H1 (cell line): ENCODE measurements around the gene IFT43. TPM values are rescaled to one million over a fixed set of nuclear protein-coding genes. Genes with fewer than 3 reads are reported as not detected.

Source experiments
- CTCF ChIA-PET: fragments of 300-600 bp; sonication (Branson Sonifier 250); formaldehyde crosslinking; loops from one replicate; lab custom pipeline; 2021; ENCODE audit not compliant: partially characterized antibody; lab: Charles Lee
- POLR2A ChIA-PET: fragments of 300-600 bp; sonication (Branson Sonifier 250); formaldehyde crosslinking; loops from one replicate; lab custom pipeline; 2021; ENCODE audit warnings: inconsistent platforms; ENCODE audit not compliant: partially characterized antibody; lab: Charles Lee
- DNase-seq, 2 experiments: peaks; one replicate each; pipeline versions ENCODE4 v3.0.0 to v3.0.0-alpha.2; 2010 to 2022; ENCODE audit warnings: low spot score in 2 of 2, low read depth in 1 of 2, mixed read lengths in 1 of 2
- FAIRE-seq: peaks from 2 replicates; lab custom pipeline; 2011; peaks lifted over from hg19 to GRCh38; lab: Jason Lieb, UNC
- H2AFZ ChIP-seq: 2 replicates; pipeline ENCODE4 v1.8.1; 2012; ENCODE audit warnings: low read length, inconsistent platforms
- H2AK5ac ChIP-seq: 2 replicates; pipeline ENCODE4 v1.6.1; 2013; ENCODE audit warnings: low read depth, low read length
- H2BK120ac ChIP-seq: replicated peaks from 2 replicates; pipeline ENCODE3; 2013; ENCODE audit warnings: low read depth, low read length, inconsistent platforms
- H2BK12ac ChIP-seq: 2 replicates; pipeline ENCODE4 v1.6.1; 2013; ENCODE audit warnings: low read depth, low read length
- H2BK15ac ChIP-seq: 2 replicates; pipeline ENCODE4 v1.6.1; 2013; ENCODE audit warnings: low read length
- H2BK20ac ChIP-seq: 2 replicates; pipeline ENCODE4 v1.6.1; 2013; ENCODE audit warnings: low read length
- H2BK5ac ChIP-seq: 2 replicates; pipeline ENCODE4 v1.6.1; 2013; ENCODE audit warnings: low read depth, low read length
- H3K14ac ChIP-seq: 2 replicates; pipeline ENCODE4 v1.6.1; 2013; ENCODE audit warnings: inconsistent platforms; ENCODE audit not compliant: insufficient read length
- H3K18ac ChIP-seq: 2 replicates; pipeline ENCODE4 v1.6.1; 2013; ENCODE audit warnings: low read length; ENCODE audit errors: extremely low read depth
- H3K23ac ChIP-seq: 2 replicates; pipeline ENCODE4 v1.6.1; 2013; ENCODE audit warnings: inconsistent platforms; ENCODE audit not compliant: insufficient read length
- H3K23me2 ChIP-seq: 2 replicates; pipeline ENCODE4 v1.6.1; 2013; ENCODE audit warnings: low read depth, low read length
- H3K27ac ChIP-seq: 2 replicates; pipeline ENCODE4 v1.6.1; 2011; ENCODE audit warnings: low read depth, low read length, inconsistent platforms
- H3K27me3 ChIP-seq, 4 experiments: replicated peaks in 1 of 4; 1 replicate in 1 of 4; 2 replicates in 3 of 4; pipeline versions ENCODE4 v1.6.1 to v1.8.1; 2011 to 2013; ENCODE audit warnings: low read length in 3 of 4, mild to moderate bottlenecking in 3 of 4, inconsistent platforms in 2 of 4, mixed read lengths in 2 of 4, moderate library complexity in 1 of 4; ENCODE audit not compliant: control insufficient read depth in 3 of 4, insufficient read depth in 3 of 4; ENCODE audit errors: extremely low read depth in 1 of 4
- H3K36me3 ChIP-seq, 4 experiments: 2 replicates each; pipeline versions ENCODE4 v1.6.1 to v1.8.1; 2011 to 2013; ENCODE audit warnings: mild to moderate bottlenecking in 4 of 4, low read length in 3 of 4, moderate library complexity in 2 of 4, control low read depth in 1 of 4, inconsistent platforms in 1 of 4; ENCODE audit not compliant: insufficient read depth in 4 of 4, control insufficient read depth in 2 of 4
- H3K4ac ChIP-seq: replicated peaks from 2 replicates; pipeline ENCODE3; 2013; ENCODE audit warnings: low read length, low read depth, mixed read lengths, inconsistent platforms; ENCODE audit not compliant: insufficient read length
- H3K4me1 ChIP-seq, 4 experiments: replicated peaks in 1 of 4; 1 replicate in 1 of 4; 2 replicates in 3 of 4; pipeline versions ENCODE4 v1.6.1 to v1.8.1; 2011 to 2013; ENCODE audit warnings: low read length in 3 of 4, inconsistent platforms in 2 of 4, mixed read lengths in 1 of 4; ENCODE audit not compliant: insufficient read depth in 4 of 4, control insufficient read depth in 3 of 4
- H3K4me2 ChIP-seq, 2 experiments: 2 replicates each; pipeline versions ENCODE4 v1.6.1 to v1.8.1; 2011 to 2013; ENCODE audit warnings: low read depth in 2 of 2, low read length in 2 of 2, control low read depth in 1 of 2, inconsistent platforms in 1 of 2, mild to moderate bottlenecking in 1 of 2; ENCODE audit not compliant: insufficient read depth in 1 of 2
- H3K4me3 ChIP-seq, 4 experiments: fragments of 200-600, 300-600 bp in 1 of 4; sonication (generic), shearing (Covaris generic), sonication (Bioruptor Twin) in 1 of 4; 2 replicates each; pipeline versions ENCODE4 v1.5.1 to v1.8.1; 2011 to 2016; ENCODE audit warnings: low read length in 4 of 4, low read depth in 3 of 4, control low read depth in 2 of 4, inconsistent platforms in 2 of 4, mild to moderate bottlenecking in 2 of 4, mixed read lengths in 1 of 4, moderate library complexity in 1 of 4; ENCODE audit not compliant: insufficient read depth in 2 of 4; ENCODE audit errors: extremely low read depth in 1 of 4
- H3K56ac ChIP-seq: replicated peaks from 2 replicates; pipeline ENCODE3; 2013; ENCODE audit warnings: low read depth, mild to moderate bottlenecking, mixed read lengths, low read length, inconsistent platforms; ENCODE audit not compliant: insufficient read length
- H3K79me1 ChIP-seq: 2 replicates; pipeline ENCODE4 v1.6.1; 2013; ENCODE audit warnings: low read depth, low read length, control low read depth
- H3K79me2 ChIP-seq, 2 experiments: 2 replicates each; pipeline versions ENCODE4 v1.6.1 to v1.8.1; 2012 to 2013; ENCODE audit warnings: low read length in 2 of 2, mild to moderate bottlenecking in 2 of 2, inconsistent platforms in 1 of 2; ENCODE audit not compliant: insufficient read depth in 2 of 2, control insufficient read depth in 1 of 2
- H3K9ac ChIP-seq, 4 experiments: replicated peaks in 1 of 4; 1 replicate in 1 of 4; 2 replicates in 3 of 4; pipeline versions ENCODE4 v1.6.1 to v1.8.1; 2011 to 2013; ENCODE audit warnings: low read depth in 3 of 4, low read length in 3 of 4, control low read depth in 2 of 4, mild to moderate bottlenecking in 2 of 4, moderate library complexity in 2 of 4, inconsistent platforms in 1 of 4; ENCODE audit errors: extremely low read depth in 1 of 4
- H3K9me3 ChIP-seq, 2 experiments: 2 replicates each; pipeline versions ENCODE4 v1.6.1 to v1.8.1; 2012 to 2013; ENCODE audit warnings: mild to moderate bottlenecking in 2 of 2, moderate library complexity in 2 of 2, control low read depth in 1 of 2, inconsistent platforms in 1 of 2, low read depth in 1 of 2, low read length in 1 of 2, mixed read lengths in 1 of 2; ENCODE audit not compliant: insufficient read depth in 2 of 2
- H4K20me1 ChIP-seq, 2 experiments: replicated peaks in 1 of 2; 2 replicates each; pipeline versions ENCODE3 to v1.8.1; 2011 to 2013; ENCODE audit warnings: inconsistent platforms in 2 of 2, low read length in 2 of 2, mild to moderate bottlenecking in 1 of 2; ENCODE audit not compliant: insufficient read depth in 2 of 2, control insufficient read depth in 1 of 2
- H4K5ac ChIP-seq: 2 replicates; pipeline ENCODE4 v1.6.1; 2013; ENCODE audit warnings: low read length, low read depth, mixed read lengths, inconsistent platforms; ENCODE audit not compliant: insufficient read length
- H4K8ac ChIP-seq: 2 replicates; pipeline ENCODE4 v1.8.0; 2013; ENCODE audit warnings: mild to moderate bottlenecking, moderate library complexity, low read length, inconsistent platforms; ENCODE audit not compliant: insufficient read depth; ENCODE audit errors: extremely low read depth
- H4K91ac ChIP-seq: replicated peaks from 2 replicates; pipeline ENCODE3; 2013; ENCODE audit warnings: low read length, mixed read lengths, inconsistent platforms; ENCODE audit not compliant: insufficient read length
- NANOG ChIP-seq: IDR thresholded peaks from 2 replicates; pipeline ENCODE4 v1.6.1; 2011; ENCODE audit warnings: low read length, low read depth, mild to moderate bottlenecking, inconsistent platforms; ENCODE audit not compliant: insufficient read depth, poor library complexity, severe bottlenecking
- RBBP5 ChIP-seq: IDR thresholded peaks from 2 replicates; pipeline ENCODE4 v1.7.1; 2012; ENCODE audit warnings: low read depth, mild to moderate bottlenecking, inconsistent platforms, low read length, moderate library complexity, borderline replicate concordance
- RFX5 ChIP-seq: IDR thresholded peaks from 2 replicates; pipeline ENCODE4 v1.6.1; 2011; ENCODE audit warnings: low read depth, low read length, improper control_type of control experiment, borderline replicate concordance
- SIRT6 ChIP-seq: IDR thresholded peaks from one replicate; pipeline ENCODE4 v1.7.1; 2012; ENCODE audit warnings: low read length, inconsistent platforms
- TEAD4 ChIP-seq: IDR thresholded peaks from 2 replicates; pipeline ENCODE4 v1.6.1; 2012; ENCODE audit warnings: low read depth, low read length, inconsistent platforms, mixed read lengths
- WGBS, 2 experiments: shearing (Covaris generic) in 1 of 2; methylation state at CpG; one replicate each; pipeline versions ENCODE4 v1.1.6 to v1.1.7; 2013 to 2015; ENCODE audit warnings: low lambda C conversion rate in 2 of 2, mixed read lengths in 2 of 2, inconsistent platforms in 1 of 2, low coverage in 1 of 2, missing lambda C conversion rate in 1 of 2; ENCODE audit not compliant: insufficient replicate concordance in 2 of 2, insufficient coverage in 1 of 2, insufficient read length in 1 of 2; ENCODE audit errors: extremely low coverage in 1 of 2, missing lambda C conversion rate in 1 of 2; 5-methylcytosine and 5-hydroxymethylcytosine counted together
- polyA plus RNA-seq, 7 experiments: library from polyadenylated mRNA; depleted of rRNA in 3 of 7; stranded (reverse) in 5 of 7; unstranded in 2 of 7; fragments of >200 nt in 5 of 7; fragments of 200-250 nt in 2 of 7; gene quantifications; 1 replicate in 5 of 7; 2 replicates in 1 of 7; 4 replicates in 1 of 7; pipeline versions ENCODE4 v1.2.1 to v1.2.3, GENCODE V29; 2011 to 2013; ENCODE audit warnings: missing spikeins in 2 of 7, mixed read lengths in 2 of 7
- total RNA-seq: library from RNA; stranded (reverse); fragmentation: NEBNext Ultra II Directional; extraction: Animal tissue kit (Norgen Biotek cat#: 25700); gene quantifications from 2 replicates; pipeline ENCODE4 v1.2.1, GENCODE V29; 2021
- TF ChIP-seq, protein P1 (sequence below): IDR thresholded peaks from 2 replicates; pipeline ENCODE4 v1.6.1; 2012; ENCODE audit warnings: inconsistent platforms

The IFT43 gene
- total and polyA plus RNA-seq, 2 of the 8 experiments (the other 6 are each of a cell fraction or from before 2014, with no cell fraction given): 17.0 to 20.8 TPM

DNA sequence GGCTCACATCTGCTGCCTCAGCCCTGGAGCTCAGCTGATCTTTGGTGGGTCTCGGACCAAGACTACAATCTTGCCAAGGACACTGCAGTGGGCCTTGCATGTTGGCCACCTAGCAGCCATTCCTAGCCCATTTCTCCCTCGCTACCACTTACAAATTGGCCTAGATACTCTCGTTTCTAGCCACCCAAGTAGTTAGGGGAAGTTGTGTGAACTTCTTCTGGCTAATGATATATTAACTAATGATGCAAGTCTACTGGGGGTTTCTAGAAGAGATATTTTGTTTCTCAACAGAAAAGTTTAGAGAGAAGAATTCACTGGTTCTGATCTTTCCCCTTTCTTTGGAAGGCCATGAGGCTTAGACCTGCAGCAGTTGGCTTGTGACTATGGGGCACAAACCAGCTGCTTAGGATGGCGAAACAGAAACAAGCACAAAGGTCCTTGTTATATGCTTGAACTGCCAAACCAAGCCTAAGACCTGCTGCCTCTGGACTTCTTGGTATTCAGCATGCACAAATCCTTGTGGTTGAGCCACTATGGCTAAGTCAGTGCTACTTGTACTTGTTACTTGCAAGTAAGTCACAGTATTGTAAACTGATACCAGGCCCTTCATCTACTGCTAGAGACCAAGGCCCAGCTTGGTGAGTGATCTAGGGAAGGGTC, 135.7 kb downstream of the IFT43 start:
- H3K14ac ChIP-seq: no peak overlapping the region
- H3K56ac ChIP-seq: no peak overlapping the region
- H4K8ac ChIP-seq: no peak overlapping the region
- H3K23me2 ChIP-seq: peaks cover 2% of the 10 kb centered on the region; the same call in 1 of the 2 replicates
- no peak overlapping the region for H4K91ac ChIP-seq
- no peak overlapping the region for H3K27ac ChIP-seq
- TF ChIP-seq TEAD4: no peak
- TF ChIP-seq, protein P1, sequence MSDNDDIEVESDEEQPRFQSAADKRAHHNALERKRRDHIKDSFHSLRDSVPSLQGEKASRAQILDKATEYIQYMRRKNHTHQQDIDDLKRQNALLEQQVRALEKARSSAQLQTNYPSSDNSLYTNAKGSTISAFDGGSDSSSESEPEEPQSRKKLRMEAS: no peak
- no peak for TF ChIP-seq SIRT6
- TF ChIP-seq RFX5: no peak
- TF ChIP-seq NANOG: no peak
- no peak for TF ChIP-seq RBBP5
- H2BK20ac ChIP-seq: no peak overlapping the region
- no peak overlapping the region for H3K18ac ChIP-seq
- H3K9me3 ChIP-seq: no peaks in the 10 kb centered on the region
- CTCF ChIA-PET: interaction anchor here (1.2 to 1.9 kb wide), 4 partner anchors 12 to 232 kb away, joined by 3 to 7 read pairs (median 4); no protein-coding TSS in a partner anchor
- H3K27me3 ChIP-seq: no peaks in the 10 kb centered on the region
- no peak overlapping the region for H3K9ac ChIP-seq
- no peak overlapping the region for H4K5ac ChIP-seq
- no peak overlapping the region for H3K4me3 ChIP-seq
- H2BK5ac ChIP-seq: no peak overlapping the region
- no peak for DNase-seq
- POLR2A ChIA-PET: interaction anchor here (0.6 to 1.0 kb wide), 2 partner anchors 9 to 587 kb away, joined by 3 read pairs; no protein-coding TSS in a partner anchor
- H3K23ac ChIP-seq: no peak overlapping the region
- H2BK12ac ChIP-seq: no peak overlapping the region
- H3K4me1 ChIP-seq: peaks cover 0 to 6% (median 3%) of the 10 kb centered on the region in 4 experiments; a peak in 4 of 7 replicates
- FAIRE-seq: no peak
- H3K4ac ChIP-seq: no peak overlapping the region
- H2AFZ ChIP-seq: no peak overlapping the region
- no peaks in the 10 kb centered on the region for H4K20me1 ChIP-seq
- H3K79me1 ChIP-seq: no peaks in the 10 kb centered on the region
- H2BK120ac ChIP-seq: no peak overlapping the region
- no peak overlapping the region for H3K4me2 ChIP-seq
- no peaks in the 10 kb centered on the region for H3K36me3 ChIP-seq
- 88% methylated on average over 4 of the region's 4 CpGs; no CpG with 5 or more reads in 1 of the 2 experiments for WGBS, 2 experiments
- H2BK15ac ChIP-seq: no peak overlapping the region
- H3K79me2 ChIP-seq: no peaks in the 10 kb centered on the region
- no peak overlapping the region for H2AK5ac ChIP-seq
